Thyroid gland (tissue), 4 donors: ENCODE results near the gene KRTAP2-4. TPM values are rescaled to one million over a fixed set of nuclear protein-coding genes. Genes with fewer than 3 reads are reported as not detected.
"Not testable (repeated sequence)": the region's sequence is repeated elsewhere in the genome, so short reads cannot be mapped to it uniquely, and the experiment has no call there.

Experiments used
- DNase-seq, 2 donors: peaks; one replicate each; pipeline ENCODE4 v3.0.0-alpha.2; 2019
- H3K27ac ChIP-seq, 3 donors: fragments of 200-600 bp; sonication (generic); 1 replicate in 2 of 3; 2 replicates in 1 of 3; pipeline ENCODE4 v1.5.1; 2016 to 2019; ENCODE audit warnings: mild to moderate bottlenecking in 1 of 3, moderate library complexity in 1 of 3
- H3K27me3 ChIP-seq: fragments of 200-600 bp; sonication (generic); one replicate; pipeline ENCODE4 v1.5.1; 2019
- H3K36me3 ChIP-seq, 2 donors: fragments of 200-600 bp; sonication (generic); one replicate each; pipeline ENCODE4 v1.5.1; 2016 to 2019
- H3K4me1 ChIP-seq, 2 donors: fragments of 200-600 bp; sonication (generic); one replicate each; pipeline ENCODE4 v1.5.1; 2017 to 2019
- H3K4me3 ChIP-seq, 3 donors: fragments of 200-600 bp; sonication (generic); replicated peaks in 1 of 3; 1 replicate in 2 of 3; 2 replicates in 1 of 3; pipeline ENCODE4 v1.5.1; 2016; ENCODE audit warnings: mild to moderate bottlenecking in 1 of 3
- H3K9me3 ChIP-seq: fragments of 200-600 bp; sonication (generic); one replicate; pipeline ENCODE4 v1.5.1; 2017
- CTCF ChIP-seq, 6 experiments: fragments of 200-600 bp in 3 of 6; fragments of 450-650 bp in 3 of 6; sonication (generic) in 3 of 6; IDR thresholded peaks; one replicate each; pipeline ENCODE4 v1.5.1; 2016 to 2019; ENCODE audit warnings: antibody characterized with exemption in 6 of 6, mild to moderate bottlenecking in 2 of 6, inconsistent platforms in 1 of 6, moderate library complexity in 1 of 6
- POLR2A ChIP-seq, 2 donors: fragments of 450-650 bp; IDR thresholded peaks; one replicate each; pipeline ENCODE4 v1.6.1; 2017; ENCODE audit warnings: antibody characterized with exemption in 2 of 2, mild to moderate bottlenecking in 2 of 2, moderate library complexity in 1 of 2
- WGBS, 2 donors: methylation state at CpG; one replicate each; pipeline ENCODE4 v1.1.5; 2017; 5-methylcytosine and 5-hydroxymethylcytosine counted together
- intact Hi-C: fragments of 100-400 bp; cut with DNase I; formaldehyde crosslinking; loops from one replicate; pipeline ENCODE4 v1.15.1; 2023
- total RNA-seq, 4 donors: library from RNA; depleted of rRNA; stranded (reverse); fragments of >200 nt; gene quantifications; one replicate each; pipeline ENCODE4 v1.2.3, GENCODE V29; 2016

The KRTAP2-4 gene
- total RNA-seq, 4 donors from 2014 or later, result not detected

- Histone ChIP-seq H3K36me3 (no peaks in the 10 kb centered on the region), H3K27ac (no peak overlapping the region), H3K27me3 (no peaks in the 10 kb centered on the region), H3K9me3 (no peaks in the 10 kb centered on the region), H3K4me1 (no peaks in the 10 kb centered on the region), H3K4me3 (no peak overlapping the region)
- intact Hi-C loops, result no loop called here
- no peak for DNase-seq
- WGBS, 2 donors, result 69 to 79% methylated on average over 4 of the region's 4 CpGs
- TF ChIP-seq POLR2A (IDR thresholded peaks at IDR 0.05) (no peak), CTCF (IDR thresholded peaks at IDR 0.05) (no peak)
Measured at GRCh38 chr17:41063449-41063848, 2.2 kb downstream of the KRTAP2-4 start.

GRCh38 chr17:41061964-41062363, 3.7 kb downstream of the KRTAP2-4 start:
- Histone ChIP-seq H3K27me3 (no peaks in the 10 kb centered on the region), H3K4me3 (no peak overlapping the region), H3K9me3 (no peaks in the 10 kb centered on the region), H3K27ac (no peak overlapping the region), H3K4me1 (no peaks in the 10 kb centered on the region), H3K36me3 (no peaks in the 10 kb centered on the region)
- intact Hi-C loops, result no loop called here
- DNase-seq, result no peak
- no peak for TF ChIP-seq POLR2A (IDR thresholded peaks at IDR 0.05)
- TF ChIP-seq CTCF (IDR thresholded peaks at IDR 0.05), result no peak
- 66 to 67% methylated on average over 1 of the region's 1 CpG for WGBS, 2 donors

GRCh38 chr17:41060052-41060604, 5.6 kb downstream of the KRTAP2-4 start, which contains the start of gene KRTAP2-3:
KRTAP2-3 (minus strand) TSS chr17:41060114; CDS start chr17:41060050, 64 bp downstream.
- no peak for DNase-seq
- H3K4me1 ChIP-seq, result no peaks in the 10 kb centered on the region
- no peaks in the 10 kb centered on the region for H3K9me3 ChIP-seq
- H3K4me3 ChIP-seq, result no peak within 1 kb of the TSS
- intact Hi-C loops, result no loop called here
- no peak within 1 kb of the TSS for H3K27ac ChIP-seq
- H3K27me3 ChIP-seq, result no peaks in the 10 kb centered on the region
- WGBS, 2 donors, result 71 to 78% methylated on average over 6 of the region's 6 CpGs
- no peaks in the 10 kb centered on the region for H3K36me3 ChIP-seq
- TF ChIP-seq POLR2A (IDR thresholded peaks at IDR 0.05), result no peak
- TF ChIP-seq CTCF (IDR thresholded peaks at IDR 0.05), result no peak

GRCh38 chr17:41059276-41060051, 6.2 kb downstream of the KRTAP2-4 start:
- 22 to 26% methylated on average over 6 to 10 of the region's 31 CpGs for WGBS, 2 donors
- H3K36me3 ChIP-seq, H3K4me1 ChIP-seq, H3K27ac ChIP-seq, H3K9me3 ChIP-seq, H3K27me3 ChIP-seq, intact Hi-C loops, H3K4me3 ChIP-seq, DNase-seq: not testable (repeated sequence)

- no peaks in the 10 kb centered on the region for H3K4me1 ChIP-seq
- DNase-seq, result no peak
- WGBS, 2 donors, result 91 to 95% methylated on average over 5 of the region's 5 CpGs
- no peaks in the 10 kb centered on the region for H3K9me3 ChIP-seq
- intact Hi-C loops, result no loop called here
- H3K27me3 ChIP-seq, result no peaks in the 10 kb centered on the region
- H3K36me3 ChIP-seq, result no peaks in the 10 kb centered on the region
- no peak overlapping the region for H3K27ac ChIP-seq
- H3K4me3 ChIP-seq, result no peak overlapping the region
- TF ChIP-seq POLR2A (IDR thresholded peaks at IDR 0.05), result no peak
Measured at GRCh38 chr17:41058741-41059140, 6.9 kb downstream of the KRTAP2-4 start.

GRCh38 chr17:41057547-41057946, 8.1 kb downstream of the KRTAP2-4 start:
- H3K36me3 ChIP-seq, result no peaks in the 10 kb centered on the region
- intact Hi-C loops, result no loop called here
- 90 to 92% methylated on average over 1 of the region's 1 CpG for WGBS, 2 donors
- H3K9me3 ChIP-seq, result no peaks in the 10 kb centered on the region
- no peak for DNase-seq
- no peak overlapping the region for H3K27ac ChIP-seq
- no peaks in the 10 kb centered on the region for H3K4me1 ChIP-seq
- no peaks in the 10 kb centered on the region for H3K27me3 ChIP-seq
- no peak overlapping the region for H3K4me3 ChIP-seq
- no peak for TF ChIP-seq POLR2A (IDR thresholded peaks at IDR 0.05)
- no peak for TF ChIP-seq CTCF (IDR thresholded peaks at IDR 0.05)

GRCh38 chr17:41055130-41055529, 10.5 kb downstream of the KRTAP2-4 start, which contains the start of gene KRTAP2-2:
KRTAP2-2 (minus strand) TSS chr17:41055230; CDS start chr17:41055211, 19 bp downstream.
- H3K27ac ChIP-seq, H3K4me1 ChIP-seq, DNase-seq, intact Hi-C loops, H3K36me3 ChIP-seq, H3K27me3 ChIP-seq, H3K4me3 ChIP-seq, H3K9me3 ChIP-seq: not testable (repeated sequence)
- WGBS, 2 donors, result 39 to 50% methylated on average over 1 of the region's 6 CpGs

GRCh38 chr17:41054556-41054955, 11.1 kb downstream of the KRTAP2-4 start:
- H3K4me3 ChIP-seq, H3K27ac ChIP-seq, DNase-seq, H3K4me1 ChIP-seq, H3K27me3 ChIP-seq, intact Hi-C loops, H3K9me3 ChIP-seq, H3K36me3 ChIP-seq: not testable (repeated sequence)
- WGBS, 2 donors, result 64 to 79% methylated on average over 5 to 6 of the region's 9 CpGs
